Stimulated activated CD8-positive, alpha-beta memory T cell treated with anti-CD3 and anti-CD28 coated beads, Interleukin-15, amount 100 ng/mL, for 1 hour (primary cell): ENCODE data around the gene GHRL.
"Not testable (repeated sequence)": the region's sequence is repeated elsewhere in the genome, so short reads cannot be mapped to it uniquely, and the experiment has no call there.

Experiments used
- DNase-seq: peaks from one replicate; pipeline ENCODE4 v3.0.0-alpha.2; 2020; ENCODE audit warnings: low read depth

The GHRL gene

GRCh38 chr3:10298064-10298463 lies 5.3 kb upstream of the GHRL start:
- DNase-seq: not testable (repeated sequence)

DNA sequence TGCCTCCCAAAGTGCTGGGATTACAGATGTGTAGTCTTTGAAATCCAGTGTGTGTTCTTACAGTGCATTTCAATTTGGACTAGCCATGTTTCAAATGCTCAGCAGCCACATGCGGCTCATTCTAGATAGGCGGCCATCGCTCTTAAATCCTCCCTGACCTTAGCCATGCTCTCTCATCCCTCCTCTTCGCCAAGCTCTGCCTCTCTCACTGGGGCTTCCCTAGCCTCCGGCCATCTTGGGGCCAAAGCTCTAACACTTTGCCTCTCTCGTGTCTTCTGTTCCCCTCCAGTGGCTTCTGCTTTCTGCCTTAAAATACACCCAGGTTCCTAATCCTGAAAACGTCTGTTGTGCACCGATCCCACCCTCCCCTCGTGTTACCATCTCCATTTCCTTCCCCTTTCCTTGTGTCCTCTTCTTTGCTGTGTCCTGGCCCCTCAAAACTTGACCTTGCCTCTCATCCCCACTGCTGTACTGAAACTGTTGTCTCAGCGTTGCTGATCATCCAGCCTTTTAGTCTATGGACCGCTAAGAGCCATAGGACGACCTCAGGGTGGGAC lies 1.4 kb upstream of the GHRL start:
- no peak for DNase-seq

GRCh38 chr3:10291641-10292040 lies 1.1 kb downstream of the GHRL start:
- DNase-seq: no peak

DNA sequence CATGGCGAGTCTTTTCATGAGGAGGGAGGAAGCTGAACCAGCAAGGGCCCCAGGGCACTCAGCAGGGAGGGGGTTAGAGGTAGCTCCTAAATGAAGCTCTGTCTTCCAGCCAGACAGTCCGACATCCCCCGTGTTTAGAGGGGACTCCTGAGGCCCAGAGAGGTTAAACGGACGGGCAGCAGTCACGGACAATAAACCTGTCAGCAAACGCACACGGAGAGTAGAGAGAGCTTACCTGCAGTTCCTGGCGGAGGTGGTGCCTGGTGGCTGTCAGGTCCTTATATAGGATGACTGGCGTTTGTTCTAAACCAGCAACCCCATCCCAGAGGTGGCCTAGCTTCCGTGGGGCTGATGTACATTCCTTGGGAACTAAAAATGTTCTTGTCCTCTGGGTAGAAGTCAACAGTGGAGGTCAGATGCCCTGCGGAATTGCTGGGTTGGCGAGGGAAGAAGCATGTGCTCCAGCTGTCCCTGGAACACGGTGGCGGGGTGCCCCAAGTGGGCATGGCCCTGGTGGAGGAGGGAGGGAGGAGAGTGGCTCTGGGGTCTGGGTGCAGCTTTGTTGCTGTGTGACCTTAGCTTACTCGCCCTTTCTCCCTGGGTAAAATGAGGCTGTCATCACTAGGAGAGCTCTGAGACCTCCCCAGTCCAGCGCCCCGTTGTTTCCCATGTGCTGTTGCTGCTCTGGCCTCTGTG lies 2.1 kb downstream of the GHRL start:
- DNase-seq: no peak

DNA sequence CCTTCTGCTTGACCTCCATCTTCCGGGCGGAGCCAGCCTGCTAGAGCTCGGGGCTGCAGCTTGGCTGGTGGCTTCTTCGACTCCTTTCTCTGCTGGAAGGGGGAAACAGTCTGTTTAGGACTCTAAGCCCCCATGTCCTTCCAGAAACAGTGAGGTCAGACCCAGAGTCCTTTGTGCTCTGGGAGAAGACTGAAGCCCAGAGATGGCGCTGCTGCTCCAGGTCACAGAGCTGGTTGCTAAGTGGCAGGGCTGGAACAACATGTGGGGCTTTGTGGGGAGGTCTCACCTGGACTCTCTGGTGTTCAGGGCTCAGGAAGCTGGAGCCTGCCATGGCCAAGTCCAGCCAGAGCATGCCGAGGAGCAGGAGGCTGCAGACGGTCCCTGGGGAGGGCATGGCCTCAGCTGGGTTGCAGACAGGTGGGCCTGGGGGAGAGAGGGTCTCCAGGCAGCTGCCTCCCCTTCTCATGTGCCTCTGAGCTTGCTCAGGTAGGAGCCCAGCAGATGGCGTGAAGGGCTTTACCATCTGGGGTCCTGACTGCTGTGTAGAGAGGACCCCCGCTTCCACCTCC lies 2.9 kb downstream of the GHRL start:
- DNase-seq: no peak

DNA sequence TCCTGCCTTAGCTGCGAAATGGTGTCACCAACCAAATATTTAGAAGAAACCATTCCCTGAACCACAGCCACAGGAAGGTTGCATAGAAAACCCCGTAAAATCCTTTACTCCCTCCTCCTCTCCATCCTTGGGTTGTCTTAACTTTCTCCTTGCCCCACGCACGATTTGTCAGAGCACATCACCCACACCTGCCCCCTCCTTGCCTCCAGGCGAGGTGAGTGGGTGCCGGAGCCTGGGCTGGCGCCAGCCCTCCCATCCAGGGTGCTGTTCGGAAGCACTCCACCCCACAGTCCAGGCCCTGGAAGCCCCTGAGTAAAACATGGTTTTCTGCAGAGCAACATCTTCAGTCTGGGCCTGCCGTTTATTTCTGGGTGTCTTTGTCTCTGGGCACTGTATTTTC lies 3.7 kb downstream of the GHRL start:
- no peak for DNase-seq

- DNase-seq: no peak
Measured at GRCh38 chr3:10288575-10288960, 4.2 kb downstream of the GHRL start.

DNA sequence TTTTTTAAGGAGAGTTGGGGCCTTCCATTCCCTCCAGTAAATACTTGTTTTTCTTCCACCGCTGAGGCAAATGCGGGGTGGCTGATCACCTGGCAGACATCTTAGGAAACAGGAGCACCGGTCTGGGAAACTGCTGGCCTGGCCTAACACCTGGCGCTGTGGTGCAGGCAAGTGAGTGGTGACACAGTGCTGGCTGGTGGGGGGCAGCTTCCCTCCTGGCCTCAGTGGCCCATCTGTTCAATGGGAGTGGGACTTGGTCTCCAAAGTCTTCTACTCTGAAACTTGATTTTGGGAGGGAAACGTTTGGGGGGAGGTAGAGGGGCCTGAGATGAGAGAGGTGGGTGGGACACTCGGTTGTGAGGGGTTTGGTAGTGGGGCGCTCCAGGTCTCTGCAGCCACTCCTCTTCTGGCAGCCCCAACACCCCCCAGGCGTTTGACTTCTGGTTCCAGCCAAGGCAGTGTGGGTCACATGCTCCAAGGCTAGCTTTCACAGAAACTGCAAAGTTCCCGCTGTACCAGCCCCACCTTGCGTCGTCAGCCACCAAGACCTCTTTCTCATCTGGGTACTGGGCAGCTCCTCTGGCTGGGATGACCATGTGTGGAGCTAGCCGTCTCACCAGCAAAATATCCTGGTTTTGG lies 4.7 kb downstream of the GHRL start:
- DNase-seq: no peak

DNA sequence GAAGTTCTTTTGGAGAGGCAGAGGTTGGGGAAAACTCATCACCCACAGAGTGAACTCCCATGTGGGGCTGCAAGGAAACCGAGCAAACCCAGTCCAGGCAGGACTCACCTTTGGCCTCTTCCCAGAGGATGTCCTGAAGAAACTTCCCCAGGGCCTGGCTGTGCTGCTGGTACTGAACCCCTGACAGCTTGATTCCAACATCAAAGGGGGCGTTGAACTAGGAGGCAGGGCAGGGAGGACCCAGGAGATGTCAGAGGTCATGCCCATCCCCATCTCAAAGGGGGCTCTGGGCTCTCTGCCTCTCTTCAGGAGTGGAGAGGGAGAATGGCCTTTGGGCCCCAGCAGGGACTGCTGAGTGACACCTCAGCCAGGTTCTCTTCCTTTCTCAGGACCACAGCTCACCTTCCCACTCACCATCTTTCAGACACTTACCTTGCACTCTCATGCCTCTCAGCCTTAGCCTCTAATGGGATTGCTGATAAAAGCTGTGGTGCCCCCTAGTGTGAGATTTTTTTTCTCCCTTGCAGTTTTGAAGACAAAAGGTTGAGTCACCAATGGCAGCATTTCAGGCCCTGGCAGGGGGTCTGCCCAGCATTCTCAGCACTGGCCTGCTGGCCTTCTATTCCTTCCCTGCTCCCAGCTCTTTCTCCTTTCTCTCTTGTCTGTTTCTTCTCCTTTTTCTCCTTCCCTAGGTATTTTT lies 6.0 kb downstream of the GHRL start:
- DNase-seq: no peak

- DNase-seq: no peak
Measured at GRCh38 chr3:10286133-10286524, 6.6 kb downstream of the GHRL start.

DNA sequence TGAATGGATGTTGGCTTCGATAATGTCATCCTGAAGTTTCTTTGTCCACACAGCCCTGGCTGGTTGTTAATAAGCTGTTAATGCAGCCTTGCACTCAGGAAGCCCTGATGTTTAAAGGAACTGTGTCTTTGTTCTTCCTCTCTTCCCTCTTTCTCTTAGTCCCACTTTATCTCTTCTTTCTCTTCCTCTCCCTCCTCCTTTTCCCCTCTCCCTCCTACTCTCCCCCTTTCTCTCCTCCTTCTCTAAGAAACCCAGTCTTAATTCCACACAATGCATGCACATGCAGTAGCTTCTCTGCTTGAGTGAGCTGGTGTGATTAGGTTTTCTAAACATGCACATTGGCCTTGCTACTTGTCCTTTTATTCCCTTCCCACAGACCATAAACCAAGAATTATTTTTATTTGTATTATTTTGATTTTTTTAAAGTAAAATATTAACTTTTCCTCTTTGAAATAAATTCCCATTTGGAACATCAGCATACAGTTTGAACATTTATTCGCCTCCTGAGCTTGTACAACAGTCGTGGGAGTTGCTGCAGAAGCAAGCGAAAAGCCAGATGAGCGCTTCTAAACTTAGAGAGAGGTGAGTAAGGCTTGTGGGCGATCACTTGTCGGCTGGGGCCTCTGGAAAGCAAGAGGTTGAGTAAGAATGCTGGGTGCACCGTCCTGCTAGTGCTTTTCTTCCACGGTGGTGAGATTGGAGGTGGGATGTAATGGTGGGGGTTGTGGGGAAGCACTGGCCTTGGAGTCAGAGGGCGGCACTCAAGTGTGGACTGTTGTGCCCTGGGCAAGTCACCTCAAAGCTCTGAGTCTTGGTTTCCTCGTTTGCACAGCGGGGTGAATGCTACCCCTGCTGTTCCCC lies 7.2 kb downstream of the GHRL start:
- no peak for DNase-seq

DNA sequence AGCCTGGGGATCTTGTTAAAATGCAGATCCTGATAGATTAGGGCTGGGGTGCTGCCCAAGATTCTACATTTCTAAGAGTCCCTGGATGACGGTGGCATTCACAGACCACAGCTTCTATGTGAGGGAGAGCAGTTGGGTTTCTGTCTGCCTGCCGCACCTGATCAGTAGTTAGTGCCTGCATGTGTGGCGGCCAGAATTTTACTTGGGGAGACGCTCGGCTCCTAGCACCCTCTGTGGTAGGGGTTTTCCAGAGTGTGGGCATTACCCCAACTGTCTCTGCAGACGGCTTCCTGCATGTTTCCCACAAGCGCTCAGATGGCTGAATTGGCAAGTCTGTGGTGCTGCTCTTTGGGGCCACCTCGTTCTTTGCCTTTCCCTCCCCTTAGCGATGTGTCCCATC lies 8.3 kb downstream of the GHRL start:
- no peak for DNase-seq

DNA sequence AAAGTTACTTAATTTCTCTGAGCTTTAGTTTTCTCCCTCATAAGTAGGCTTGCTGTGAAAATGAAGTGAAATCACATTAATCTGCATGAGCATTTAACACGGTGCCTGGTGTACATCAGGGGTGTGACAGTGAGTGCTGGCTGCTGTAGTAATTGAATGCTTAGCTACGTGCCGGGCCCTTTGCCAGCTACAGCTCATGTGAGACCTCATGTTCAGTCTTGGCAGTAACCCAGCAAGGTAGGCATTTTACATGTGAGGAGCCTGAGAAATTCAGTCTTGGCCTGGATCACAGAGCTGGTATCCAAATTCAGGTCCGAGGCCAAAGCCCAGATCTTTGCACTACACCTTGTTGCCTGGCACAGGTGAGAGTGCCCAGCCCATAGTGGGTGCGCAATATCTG lies 9.1 kb downstream of the GHRL start:
- no peak for DNase-seq

- no peak for DNase-seq
Measured at GRCh38 chr3:10281951-10282350, 10.8 kb downstream of the GHRL start.

GRCh38 chr3:10280571-10280970 lies 12.2 kb downstream of the GHRL start:
- no peak for DNase-seq

DNA sequence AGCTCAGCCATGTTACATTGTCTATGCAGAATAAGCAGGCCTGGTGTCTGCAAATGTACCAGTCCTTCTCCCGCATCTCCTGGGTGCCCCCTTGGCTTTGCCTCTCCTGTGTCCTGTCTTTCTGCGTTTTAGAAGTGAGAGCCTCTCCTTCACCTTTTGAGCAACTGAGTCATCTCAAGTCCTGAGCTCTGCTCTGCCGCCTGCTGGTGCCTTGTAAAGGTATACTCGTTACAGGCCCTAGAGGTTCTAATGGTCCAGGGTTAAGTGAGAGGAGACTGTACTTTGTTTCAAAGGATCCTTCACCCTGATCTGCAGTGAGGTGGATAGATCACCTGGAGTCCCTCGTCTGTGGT lies 12.6 kb downstream of the GHRL start:
- DNase-seq: no peak

DNA sequence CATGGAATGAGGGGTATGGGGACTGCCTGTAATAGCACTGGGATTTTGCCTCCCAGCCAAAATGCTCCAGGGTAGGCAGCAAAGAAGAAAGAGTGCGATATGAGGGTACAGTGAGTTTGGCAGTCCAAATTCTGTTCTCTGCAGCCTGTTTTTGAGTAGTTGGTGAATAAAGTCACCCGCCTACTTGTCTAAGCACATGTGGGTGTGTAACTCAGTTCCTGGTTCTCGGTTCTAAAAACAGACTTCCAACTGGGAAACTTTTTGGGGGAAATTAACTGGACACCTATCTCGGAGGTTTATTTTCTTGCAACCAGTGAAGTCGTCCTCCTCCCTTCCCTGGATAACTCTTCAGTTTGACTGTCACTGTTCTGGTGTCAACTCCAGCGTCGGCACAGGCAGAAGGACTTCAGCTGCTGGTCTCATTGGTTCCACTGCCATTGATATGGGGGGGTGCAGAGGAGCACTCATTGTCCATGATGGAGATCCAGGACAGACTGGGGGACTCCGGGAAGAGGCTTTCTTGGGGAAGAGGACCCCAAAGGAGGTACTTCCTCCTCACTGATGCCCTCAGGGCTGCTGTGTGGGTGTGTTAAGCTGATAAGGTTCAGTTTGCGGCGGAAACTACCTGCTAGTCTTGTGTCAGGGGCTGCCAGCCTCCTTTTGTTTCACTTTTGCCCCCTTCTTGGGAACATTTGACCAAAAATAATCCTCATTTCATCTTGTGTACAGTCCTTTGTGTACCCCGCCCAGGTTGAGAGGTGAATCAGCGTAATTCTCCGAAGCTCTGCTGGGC lies 13.2 kb downstream of the GHRL start:
- no peak for DNase-seq

GRCh38 chr3:10278501-10278900 lies 14.2 kb downstream of the GHRL start:
- no peak for DNase-seq

DNA sequence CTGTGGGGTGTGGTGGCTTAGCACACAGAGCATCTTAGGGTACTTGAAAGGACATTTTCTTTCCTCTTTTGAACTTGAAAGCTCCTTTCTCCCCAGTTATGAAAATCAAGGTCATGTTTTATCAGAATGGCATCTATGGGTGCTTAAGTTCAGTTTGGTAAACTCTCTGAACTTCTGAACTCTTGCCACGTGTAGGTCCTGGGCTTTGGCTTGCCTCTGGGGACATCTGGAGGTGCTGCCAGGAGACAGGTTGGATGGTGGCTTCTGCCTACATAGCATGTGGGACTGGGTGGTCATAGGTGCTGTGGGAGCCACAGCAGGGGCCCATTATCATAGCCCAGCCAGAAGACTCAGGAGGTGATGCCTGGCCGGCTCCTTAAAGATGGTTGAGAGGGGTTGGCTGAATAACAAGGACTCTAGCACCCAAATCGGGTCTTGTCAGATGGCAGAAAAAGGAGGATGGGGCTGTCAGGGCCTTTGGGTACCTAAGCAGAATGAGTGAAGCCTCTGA lies 15.6 kb downstream of the GHRL start:
- no peak for DNase-seq

DNA sequence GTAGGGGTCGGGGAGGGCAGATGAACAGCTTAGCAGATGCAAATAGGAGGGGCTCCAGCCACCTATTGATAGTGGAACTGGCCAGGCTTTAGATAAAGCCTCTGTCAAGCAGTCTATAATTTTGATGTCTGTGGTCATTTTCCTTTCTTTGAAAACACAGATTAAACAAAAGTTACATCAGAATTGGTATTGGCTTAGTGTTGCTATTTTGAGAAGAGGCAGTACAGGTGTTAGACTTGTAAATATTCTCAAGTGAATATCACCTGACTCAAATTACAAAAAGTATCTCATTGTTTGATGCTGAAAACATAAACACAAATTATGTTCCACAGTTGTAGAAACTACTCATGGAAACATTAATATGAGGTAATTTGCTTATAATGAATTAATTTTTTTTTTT lies 18.1 kb downstream of the GHRL start:
- no peak for DNase-seq

DNA sequence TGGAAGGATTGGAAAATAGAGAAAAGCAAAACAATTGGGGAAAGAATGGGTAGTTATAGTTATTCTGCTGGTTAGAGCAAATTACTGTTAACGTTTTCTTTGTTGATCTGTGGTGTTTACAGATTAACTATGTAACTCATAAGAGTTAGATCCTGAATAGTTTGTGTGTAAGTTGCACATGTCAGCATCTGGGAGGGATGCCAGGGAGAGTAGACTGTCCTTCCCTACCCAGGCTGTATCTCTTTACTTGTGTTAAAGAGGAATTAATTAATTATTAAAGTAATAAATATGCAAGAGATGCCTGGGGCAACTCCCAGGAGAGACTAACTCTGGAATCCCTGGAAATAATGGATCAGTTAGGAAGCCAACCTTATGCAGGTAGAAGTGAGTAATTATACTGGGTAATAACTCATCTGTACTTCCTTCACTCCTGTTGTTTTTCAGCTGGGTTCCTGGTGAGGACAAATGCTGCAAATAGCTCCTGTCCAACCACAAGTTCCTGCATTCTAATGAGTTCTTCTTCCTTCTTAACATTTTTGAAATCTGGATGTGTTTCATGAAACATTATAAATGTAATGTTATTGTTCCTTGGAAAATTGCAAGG lies 18.9 kb downstream of the GHRL start:
- DNase-seq: no peak
